AG04449 (cell line): ENCODE measurements around the gene C9orf153.
"Not testable (repeated sequence)": the region's sequence is repeated elsewhere in the genome, so short reads cannot be mapped to it uniquely, and the experiment has no call there.

ENCODE experiments used
- CTCF ChIA-PET: fragments of 350-600 bp; formaldehyde crosslinking; extraction: SDS; loops from one replicate; lab custom pipeline; 2021; ENCODE audit warnings: antibody characterized with exemption; lab: Yijun Ruan, JAX
- POLR2A ChIA-PET: fragments of 400-600, 350-600 bp; formaldehyde crosslinking; extraction: SDS; loops from one replicate; lab custom pipeline; 2020; ENCODE audit warnings: antibody characterized with exemption, inconsistent platforms; lab: Yijun Ruan, JAX
- DNase-seq: peaks from one replicate; pipeline ENCODE4 v3.0.0-alpha.2; 2010; ENCODE audit warnings: low read depth, low spot score
- H3K4me3 ChIP-seq: 2 replicates; pipeline ENCODE4 v1.5.1; 2011; ENCODE audit warnings: low read depth, mild to moderate bottlenecking, control low read depth, low read length
- CTCF ChIP-seq: IDR thresholded peaks from one replicate; pipeline ENCODE4 v1.5.1; 2011; ENCODE audit warnings: mild to moderate bottlenecking, moderate library complexity, low read length, control low read depth, inconsistent platforms; ENCODE audit not compliant: insufficient read depth; ENCODE audit errors: missing control alignments

The C9orf153 gene

GRCh38 chr9:86298873-86299272 is 39.4 kb upstream of the C9orf153 start:
- DNase-seq = no peak

GRCh38 chr9:86290341-86290740 is 30.9 kb upstream of the C9orf153 start:
- CTCF ChIA-PET, DNase-seq, H3K4me3 ChIP-seq, POLR2A ChIA-PET: not testable (repeated sequence)

More at GRCh38 chr9:86298873-86299272, 39.4 kb upstream of the C9orf153 start:
- TF ChIP-seq CTCF = no peak
- CTCF ChIA-PET = no interaction called here
- POLR2A ChIA-PET = no interaction called here
- H3K4me3 ChIP-seq = no peak overlapping the region

GRCh38 chr9:86288499-86289198 is 29.2 kb upstream of the C9orf153 start:
- no peak for TF ChIP-seq CTCF
- no peak overlapping the region for H3K4me3 ChIP-seq
- ChIA-PET CTCF (no interaction called here), POLR2A (no interaction called here)
- no peak for DNase-seq

- POLR2A ChIA-PET = no interaction called here
- peak; percentile 44 for TF ChIP-seq CTCF
- no peak overlapping the region for H3K4me3 ChIP-seq
- CTCF ChIA-PET = no interaction called here
- DNase-seq = no peak
Observed at GRCh38 chr9:86287013-86287412, 27.6 kb upstream of the C9orf153 start.

GRCh38 chr9:86286278-86286677 is 26.8 kb upstream of the C9orf153 start:
- ChIA-PET POLR2A (no interaction called here), CTCF (no interaction called here)
- H3K4me3 ChIP-seq = no peak overlapping the region
- no peak for DNase-seq
- no peak for TF ChIP-seq CTCF

- CTCF ChIA-PET = no interaction called here
- POLR2A ChIA-PET = no interaction called here
Observed at GRCh38 chr9:86285261-86285660, 25.8 kb upstream of the C9orf153 start.

More at GRCh38 chr9:86285261-86285660, 25.8 kb upstream of the C9orf153 start:
- no peak for TF ChIP-seq CTCF
- no peak overlapping the region for H3K4me3 ChIP-seq
- DNase-seq = no peak
